GM18517 (cell line): Measurements from ENCODE around the gene EPHA8.

ENCODE experiments used
- ATAC-seq: cut with Tn5 transposase; IDR thresholded peaks from one replicate; pipeline ENCODE4 v1.9.1; 2021; ENCODE audit warnings: mild to moderate bottlenecking, moderate library complexity; ENCODE audit not compliant: unreplicated experiment

Gene EPHA8

GRCh38 chr1:22563671-22564602 lies 648 bp downstream of the EPHA8 start:
- ATAC-seq = no peak

GRCh38 chr1:22566161-22566560 lies 2.9 kb downstream of the EPHA8 start:
- no peak for ATAC-seq

DNA sequence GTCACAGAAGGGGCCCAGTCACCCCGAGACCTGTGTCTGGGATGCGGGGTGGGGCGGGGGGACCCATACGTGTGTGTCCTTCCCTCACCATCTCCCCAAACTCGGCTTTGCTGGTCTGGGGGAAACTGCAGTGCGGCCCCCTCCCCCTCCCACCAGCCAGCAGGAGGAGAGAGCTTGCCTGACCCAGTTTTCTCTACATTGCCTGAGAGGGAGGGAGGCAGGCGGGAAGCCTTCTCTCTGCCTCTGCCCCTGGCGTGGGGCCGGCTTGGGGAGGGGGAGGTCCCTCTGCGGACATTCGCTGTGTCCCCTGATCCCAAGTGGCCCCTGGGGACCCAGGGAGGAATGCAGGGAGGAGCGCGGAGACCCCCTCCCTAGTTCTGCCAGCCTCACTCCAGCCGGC lies 3.9 kb downstream of the EPHA8 start:
- no peak for ATAC-seq

DNA sequence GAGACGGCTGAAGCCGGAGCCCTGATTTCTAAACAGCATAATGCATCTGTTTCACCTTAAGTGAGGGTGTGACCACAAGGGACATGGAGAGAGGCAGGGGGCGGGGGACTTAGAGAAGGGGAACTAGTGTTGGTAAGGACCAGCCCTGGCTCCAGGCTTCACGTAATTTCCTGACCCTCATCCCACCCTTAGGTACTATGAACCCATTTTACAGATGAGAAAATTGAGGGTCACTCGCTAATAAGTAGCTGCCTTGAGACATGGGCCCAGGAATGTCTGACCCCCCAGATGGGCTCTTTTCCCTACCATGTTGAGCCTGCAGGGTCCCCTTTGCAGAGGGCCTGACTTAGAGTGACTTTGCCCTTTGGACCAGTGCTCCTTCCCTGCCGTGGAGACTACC lies 4.7 kb downstream of the EPHA8 start:
- ATAC-seq = no peak

- ATAC-seq = no peak
These were observed 6.0 kb downstream of the EPHA8 start for GRCh38 chr1:22569269-22569668.

DNA sequence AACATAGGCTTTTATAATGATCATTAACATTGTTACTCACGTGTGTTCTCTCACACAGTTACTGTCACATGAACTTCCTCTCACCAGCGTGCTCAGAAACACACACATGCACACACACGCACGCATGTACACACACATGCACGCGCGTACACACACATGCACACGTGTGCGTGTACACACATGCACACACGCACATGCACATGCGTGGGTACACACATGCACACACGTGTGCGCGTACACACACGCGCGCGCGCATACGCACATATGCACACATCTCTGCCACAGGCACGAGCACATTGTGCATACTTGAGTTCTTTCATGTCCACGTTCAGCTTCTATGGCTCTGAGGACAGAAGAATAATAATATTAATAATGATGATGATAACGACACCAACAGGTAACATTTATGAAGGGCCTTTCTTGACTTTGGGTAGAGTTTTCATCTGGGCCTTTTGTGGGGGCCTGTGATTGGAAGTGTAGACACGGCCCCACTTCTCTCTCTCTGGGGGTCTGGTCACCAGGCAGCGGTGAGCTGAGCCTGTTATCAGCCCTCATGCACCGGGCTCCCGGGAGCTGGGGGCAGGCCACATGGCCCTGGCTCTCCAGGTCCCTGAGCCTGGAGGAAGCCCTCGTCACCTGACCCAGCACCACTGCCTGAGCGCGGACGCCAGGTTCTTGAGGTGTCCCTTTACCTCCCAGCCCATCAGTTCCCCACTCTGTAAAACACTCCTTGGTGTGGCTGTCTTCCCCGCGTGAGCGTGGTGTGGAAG lies 7.0 kb downstream of the EPHA8 start:
- no peak for ATAC-seq

- ATAC-seq = no peak
These were observed 9.5 kb downstream of the EPHA8 start for GRCh38 chr1:22572818-22573217.

- ATAC-seq = no peak
These were observed 9.9 kb downstream of the EPHA8 start for GRCh38 chr1:22573237-22573636.

GRCh38 chr1:22575532-22576149 lies 12.4 kb downstream of the EPHA8 start:
- ATAC-seq = no peak

GRCh38 chr1:22576150-22576544 lies 12.9 kb downstream of the EPHA8 start:
- no peak for ATAC-seq

DNA sequence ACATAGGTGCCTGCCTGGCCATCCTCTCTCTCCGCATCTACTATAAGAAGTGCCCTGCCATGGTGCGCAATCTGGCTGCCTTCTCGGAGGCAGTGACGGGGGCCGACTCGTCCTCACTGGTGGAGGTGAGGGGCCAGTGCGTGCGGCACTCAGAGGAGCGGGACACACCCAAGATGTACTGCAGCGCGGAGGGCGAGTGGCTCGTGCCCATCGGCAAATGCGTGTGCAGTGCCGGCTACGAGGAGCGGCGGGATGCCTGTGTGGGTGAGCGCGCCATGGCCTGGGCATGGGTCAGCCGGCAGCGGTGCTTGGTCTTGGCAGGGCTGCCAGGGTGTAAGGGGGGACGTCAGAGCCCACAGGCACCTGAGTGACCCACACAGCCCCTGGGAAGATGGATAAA lies 13.3 kb downstream of the EPHA8 start:
- no peak for ATAC-seq

DNA sequence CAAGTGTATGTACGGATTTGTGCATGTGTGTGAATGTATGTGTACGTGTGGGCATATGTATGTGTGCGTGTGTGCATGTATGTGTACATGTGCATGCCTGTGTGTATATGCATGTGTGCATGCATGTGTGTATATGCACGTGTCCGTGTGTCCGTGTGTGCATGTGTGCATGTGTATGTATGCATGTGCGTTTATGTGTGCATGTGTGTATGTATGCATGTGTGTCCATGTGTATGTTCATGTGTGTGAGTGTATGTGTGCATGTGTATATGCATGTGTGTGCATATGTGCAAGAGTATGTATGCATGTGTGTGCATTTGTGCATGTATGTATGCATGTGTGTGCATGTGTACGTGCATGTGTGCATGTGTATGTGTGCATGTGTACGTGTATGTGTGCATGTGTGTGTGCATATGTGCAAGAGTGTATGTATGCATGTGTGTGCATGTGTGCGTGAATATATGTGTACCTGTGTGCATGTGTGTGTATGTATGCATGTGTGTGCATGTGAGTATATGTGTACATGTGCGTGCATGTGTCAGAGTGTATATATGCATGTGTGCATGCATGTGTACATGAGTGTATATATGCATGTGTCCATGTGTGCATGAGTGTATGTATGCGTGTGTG lies 15.6 kb downstream of the EPHA8 start:
- ATAC-seq = no peak

DNA sequence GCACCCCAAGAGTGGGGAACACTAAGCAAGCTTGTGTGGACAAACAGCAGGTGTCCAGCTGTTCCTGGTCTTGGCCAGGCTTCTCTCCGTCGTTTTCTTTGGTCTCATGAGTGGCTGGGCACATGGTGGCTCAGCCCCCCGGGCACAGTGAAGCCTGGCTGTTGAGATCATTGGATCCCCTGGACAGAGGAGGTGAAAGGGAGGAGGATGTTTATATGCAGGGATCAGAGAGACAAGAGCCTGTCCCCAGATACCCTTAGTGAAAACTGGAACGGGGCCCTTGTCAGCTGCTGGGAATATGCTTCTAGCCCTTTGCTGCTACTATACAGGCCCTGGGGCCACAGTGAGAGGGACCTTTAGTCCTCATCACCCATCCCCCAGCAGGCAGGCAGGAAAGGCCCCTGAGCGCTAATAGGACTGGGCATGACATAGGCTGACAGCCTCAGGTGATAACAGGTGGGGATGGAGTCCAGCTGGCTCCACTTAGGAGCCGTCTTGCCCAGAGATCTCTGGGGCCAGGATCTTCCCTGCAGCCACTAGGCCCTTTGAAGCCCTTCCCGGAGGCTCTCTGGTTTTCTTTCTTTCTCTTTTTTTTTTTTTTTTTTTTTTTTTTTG lies 16.4 kb downstream of the EPHA8 start:
- no peak for ATAC-seq

DNA sequence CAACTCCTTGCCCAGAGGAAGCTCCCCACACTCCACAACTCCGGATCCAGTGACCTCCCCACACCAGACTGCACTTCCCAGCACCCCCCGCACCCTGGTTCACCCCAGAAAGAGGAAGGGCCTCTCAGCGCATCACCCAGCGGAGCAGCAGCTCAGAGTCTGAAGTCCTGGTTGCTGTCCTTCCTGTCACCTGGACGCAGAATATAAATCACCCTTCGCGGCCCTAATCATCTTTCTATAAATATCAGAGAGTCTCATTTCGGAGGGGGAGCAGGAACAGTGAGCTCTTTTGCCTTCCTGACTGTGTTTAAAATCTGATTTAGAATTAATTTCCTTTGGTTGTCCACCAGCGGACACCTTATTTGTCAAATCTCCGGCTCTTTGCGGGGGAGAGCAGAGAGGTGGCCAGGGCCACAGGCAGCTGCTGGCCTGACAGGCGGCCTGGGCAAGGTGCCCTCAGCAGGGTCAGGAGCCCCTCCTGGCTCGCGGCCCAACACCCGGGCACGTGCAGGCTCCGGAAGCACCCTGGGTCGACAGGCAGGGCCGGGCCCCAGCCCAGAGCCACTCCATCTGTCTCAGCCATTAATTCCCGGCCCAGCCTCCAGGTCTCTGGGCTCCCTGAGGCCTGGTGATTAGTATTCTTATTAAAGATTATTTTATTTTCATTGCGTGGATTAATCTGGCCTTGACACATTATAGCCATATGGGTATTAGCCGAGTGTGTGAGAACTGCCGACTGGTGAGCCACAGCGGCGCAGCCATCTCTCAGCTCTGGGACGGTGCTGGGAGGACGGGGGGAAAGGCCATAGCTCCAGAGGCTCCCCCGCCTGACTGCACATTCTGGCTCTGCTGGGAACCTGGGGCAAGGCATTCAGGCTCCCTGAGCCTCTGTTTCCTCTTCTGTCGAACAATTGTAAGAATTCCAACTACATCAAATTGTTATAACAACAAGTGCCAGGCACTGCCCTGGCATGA lies 19.7 kb downstream of the EPHA8 start:
- ATAC-seq = no peak

GRCh38 chr1:22584001-22584562 lies 20.8 kb downstream of the EPHA8 start:
- ATAC-seq = no peak

GRCh38 chr1:22584970-22585369 lies 21.7 kb downstream of the EPHA8 start:
- no peak for ATAC-seq

DNA sequence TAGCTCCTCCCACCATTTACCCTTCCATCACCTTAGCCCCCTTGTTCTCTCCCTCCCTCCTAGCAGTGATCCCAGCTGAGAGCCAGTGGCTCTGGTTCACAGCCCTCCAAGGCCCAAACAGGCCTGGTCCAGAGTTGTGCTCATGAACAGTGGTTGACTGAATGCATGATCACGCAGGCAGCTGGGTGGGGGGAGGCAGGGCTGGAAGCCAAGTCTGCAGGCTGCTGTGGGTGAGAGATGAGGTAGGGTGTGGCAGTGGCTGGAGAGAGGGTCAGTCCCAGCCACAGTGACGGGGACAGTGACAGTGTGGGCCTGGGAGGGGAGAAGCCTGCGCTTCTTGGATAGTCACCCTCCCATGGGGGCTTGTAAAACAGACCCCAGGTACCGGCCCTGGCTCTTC lies 22.2 kb downstream of the EPHA8 start:
- no peak for ATAC-seq

DNA sequence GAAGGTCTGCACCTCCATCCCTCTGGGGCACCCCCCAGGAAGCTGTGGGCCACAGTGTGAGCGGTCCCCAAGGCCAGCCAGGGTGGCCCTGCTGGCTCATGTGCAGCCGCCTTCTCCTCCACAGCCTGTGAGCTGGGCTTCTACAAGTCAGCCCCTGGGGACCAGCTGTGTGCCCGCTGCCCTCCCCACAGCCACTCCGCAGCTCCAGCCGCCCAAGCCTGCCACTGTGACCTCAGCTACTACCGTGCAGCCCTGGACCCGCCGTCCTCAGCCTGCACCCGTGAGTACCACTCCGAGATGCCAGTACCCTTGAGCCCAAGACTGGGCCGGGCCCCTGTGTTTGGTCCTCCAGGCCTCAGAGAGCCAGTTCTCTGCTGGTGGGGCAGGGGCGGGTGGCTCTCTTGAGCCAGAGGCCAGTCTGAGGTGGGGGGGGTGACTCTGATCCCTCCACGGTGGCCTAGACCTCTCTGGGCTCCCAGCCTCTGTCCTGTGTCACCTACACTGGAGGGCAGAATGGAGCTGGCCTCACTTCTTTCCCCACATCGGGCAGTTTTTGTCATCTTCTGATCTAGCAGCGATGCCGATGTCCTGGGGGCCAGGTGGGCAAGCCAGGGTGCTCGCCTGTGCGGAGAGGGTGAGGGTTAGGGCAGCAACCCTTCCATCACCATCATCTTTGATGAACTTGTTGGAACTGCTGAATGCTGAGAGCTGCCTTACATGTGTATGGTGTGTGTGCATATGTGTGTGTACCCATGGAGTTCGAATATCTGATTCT lies 23.3 kb downstream of the EPHA8 start:
- no peak for ATAC-seq

GRCh38 chr1:22587247-22587646 lies 24.0 kb downstream of the EPHA8 start:
- no peak for ATAC-seq
